Omental fat pad (tissue), 4 donors: ENCODE results near the gene LTBP3. TPM values are rescaled to one million over a fixed set of nuclear protein-coding genes. Genes with fewer than 3 reads are reported as not detected.

Experiments
- ATAC-seq: fragments of 150-250 bp; one replicate; pipeline ENCODE4 v1.9.1; 2016; ENCODE audit warnings: mild to moderate bottlenecking, moderate library complexity; ENCODE audit not compliant: low FRiP score
- DNase-seq: peaks from one replicate; pipeline ENCODE4 v3.0.0-alpha.2; 2019; ENCODE audit warnings: low spot score
- CTCF ChIP-seq, 3 donors: fragments of 450-650 bp; IDR thresholded peaks; one replicate each; pipeline ENCODE4 v1.5.1; 2016 to 2017; ENCODE audit warnings: antibody characterized with exemption in 3 of 3, mild to moderate bottlenecking in 3 of 3, moderate library complexity in 2 of 3
- total RNA-seq, 4 donors: library from RNA; depleted of rRNA; stranded (reverse); fragments of >200 nt; gene quantifications; one replicate each; pipeline ENCODE4 v1.1.0, GENCODE V29; 2016

LTBP3 gene
- total RNA-seq, 4 donors from 2014 or later: 67.3 to 84.8 (median 76.5) TPM

GRCh38 chr11:65506290-65506771 lies 51.8 kb downstream of the LTBP3 start:
- no peak for TF ChIP-seq CTCF (IDR thresholded peaks at IDR 0.05)
- DNase-seq (peak; percentile 30), ATAC-seq (no peak)

GRCh38 chr11:65505466-65506289 lies 52.5 kb downstream of the LTBP3 start:
- ATAC-seq (no peak), DNase-seq (peak; percentile 42)
- TF ChIP-seq CTCF (IDR thresholded peaks at IDR 0.05): no peak

GRCh38 chr11:65504674-65505465 lies 53.3 kb downstream of the LTBP3 start:
- DNase-seq (peak; percentile 18), ATAC-seq (no peak)
- no peak for TF ChIP-seq CTCF (IDR thresholded peaks at IDR 0.05)

GRCh38 chr11:65503949-65504673 lies 54.0 kb downstream of the LTBP3 start:
- TF ChIP-seq CTCF (IDR thresholded peaks at IDR 0.05): no peak
- ATAC-seq: no peak
- DNase-seq: no peak

GRCh38 chr11:65503368-65503948 lies 54.7 kb downstream of the LTBP3 start:
- TF ChIP-seq CTCF (IDR thresholded peaks at IDR 0.05): no peak
- DNase-seq (no peak), ATAC-seq (no peak)

- ATAC-seq: no peak
- TF ChIP-seq CTCF (IDR thresholded peaks at IDR 0.05): no peak
- peak; percentile 19 for DNase-seq
Observed at GRCh38 chr11:65502555-65503367, 55.4 kb downstream of the LTBP3 start.
